DMS79 (cell line): ENCODE results near the gene NXPH3.
A peak's percentile ranks its signal among the peaks of the same experiment; 100 is the strongest.
"Not testable (repeated sequence)": the region's sequence is repeated elsewhere in the genome, so short reads cannot be mapped to it uniquely, and the experiment has no call there.

Experiments
- DNase-seq: peaks from one replicate; lab custom pipeline; 2025; lab: John Stamatoyannopoulos, UW

NXPH3 gene

DNA sequence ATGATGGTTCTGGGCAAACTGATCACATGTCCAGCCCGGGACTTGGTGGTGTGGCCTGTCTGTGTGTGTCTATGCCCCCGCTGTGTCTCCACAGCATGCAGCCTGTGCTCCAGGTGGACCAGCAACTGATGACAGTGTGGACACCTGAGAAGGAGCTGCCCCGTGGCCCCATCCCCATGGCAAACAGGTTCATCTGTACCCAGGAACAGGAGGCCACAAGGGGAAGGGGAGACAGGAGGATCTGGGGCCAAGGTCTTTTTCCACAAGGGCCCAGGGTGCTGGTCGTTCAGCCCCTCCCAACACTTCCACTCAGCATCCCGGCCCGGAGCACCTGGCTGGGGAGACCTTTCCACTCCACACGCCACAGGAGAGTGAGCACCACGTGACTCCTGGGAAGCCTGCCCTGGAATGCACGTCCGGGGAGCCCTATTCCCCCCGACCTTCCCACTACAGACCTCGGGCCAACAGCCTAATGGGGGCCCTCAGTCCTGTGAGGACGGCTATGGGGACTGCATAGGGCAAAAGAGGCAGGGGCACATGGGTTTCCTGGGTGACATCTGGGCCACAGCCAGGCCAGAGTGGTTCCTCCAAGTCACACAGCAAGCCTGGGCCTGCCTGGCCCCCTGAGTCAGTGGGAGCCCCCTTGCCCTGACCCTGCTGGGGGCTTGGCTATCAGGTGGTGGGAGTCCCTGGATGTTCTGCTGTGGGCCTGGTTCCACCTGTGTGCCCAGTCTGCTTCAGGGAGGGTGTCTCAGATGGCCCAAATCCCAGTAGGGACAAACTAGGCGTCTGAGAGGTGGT lies 20.8 kb upstream of the NXPH3 start:
- DNase-seq, result no peak

DNA sequence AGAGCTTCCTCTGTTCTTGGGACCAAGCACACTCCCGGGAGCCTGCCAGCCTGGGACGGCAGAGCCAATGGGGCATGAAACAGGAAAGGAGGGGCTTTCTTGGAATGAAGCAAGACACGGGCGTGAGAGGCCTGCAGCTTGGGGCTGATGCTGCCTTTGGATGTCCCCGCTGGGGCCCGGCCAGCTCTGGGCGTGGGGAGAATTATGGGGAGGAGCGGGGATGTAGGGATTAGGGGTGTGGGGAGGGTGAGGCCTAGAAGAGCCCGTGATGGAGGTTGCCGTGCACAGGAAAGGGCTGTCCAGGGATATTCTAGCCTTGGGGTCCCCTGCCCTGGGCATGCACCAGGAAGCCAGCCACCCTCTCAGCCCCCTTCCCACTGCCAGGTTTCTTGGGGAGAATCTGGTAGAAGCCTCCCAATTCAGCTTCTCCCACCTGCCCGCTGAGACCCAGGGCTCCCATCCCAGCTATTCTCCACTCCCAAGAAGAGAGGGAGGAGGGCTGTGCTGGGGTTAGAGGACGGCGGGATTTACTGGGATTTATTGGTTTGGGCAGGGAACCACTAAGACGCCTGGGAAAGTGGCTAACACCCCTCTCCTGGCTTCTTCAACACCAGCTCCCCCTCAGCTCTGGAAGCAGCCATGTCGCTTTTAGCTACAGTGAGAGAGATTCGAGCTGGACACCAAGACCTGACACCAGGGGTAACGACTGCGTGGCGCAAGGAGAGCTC lies 20.0 kb upstream of the NXPH3 start:
- no peak for DNase-seq

DNA sequence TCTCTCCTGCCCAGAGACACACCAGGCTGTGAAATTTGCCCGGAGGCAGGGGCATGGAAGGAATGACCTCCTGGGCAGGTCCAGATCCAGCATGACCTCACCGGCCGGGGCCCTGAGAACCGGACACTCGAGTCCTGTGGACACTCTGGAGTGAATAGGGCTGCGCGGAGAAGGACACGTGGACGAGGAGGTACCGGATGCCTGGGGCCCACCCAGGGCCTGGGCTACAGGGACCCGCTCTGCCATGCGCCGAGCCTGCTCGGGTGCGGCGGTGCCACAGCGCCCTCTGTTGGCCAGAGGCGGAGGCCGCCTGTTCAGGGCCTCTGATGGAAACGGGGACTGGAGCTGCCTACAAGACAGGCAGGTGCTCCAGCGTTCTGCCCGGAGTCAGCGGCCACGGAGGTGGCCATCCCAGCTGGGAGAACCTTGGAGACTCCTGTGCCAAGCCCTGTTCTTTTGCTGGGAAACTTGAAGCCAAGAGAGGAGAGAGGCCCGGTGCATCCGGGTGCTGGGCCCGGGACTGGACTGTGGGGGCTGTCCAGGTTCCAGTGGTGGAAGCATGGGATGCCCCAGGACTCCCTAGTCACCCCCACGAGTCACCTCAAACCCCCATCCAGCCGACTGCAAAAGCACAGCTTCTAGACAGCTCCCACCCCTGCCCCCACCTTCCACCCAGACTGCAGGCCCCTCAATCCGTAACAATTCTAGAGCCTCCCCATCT lies 19.3 kb upstream of the NXPH3 start:
- no peak for DNase-seq

DNA sequence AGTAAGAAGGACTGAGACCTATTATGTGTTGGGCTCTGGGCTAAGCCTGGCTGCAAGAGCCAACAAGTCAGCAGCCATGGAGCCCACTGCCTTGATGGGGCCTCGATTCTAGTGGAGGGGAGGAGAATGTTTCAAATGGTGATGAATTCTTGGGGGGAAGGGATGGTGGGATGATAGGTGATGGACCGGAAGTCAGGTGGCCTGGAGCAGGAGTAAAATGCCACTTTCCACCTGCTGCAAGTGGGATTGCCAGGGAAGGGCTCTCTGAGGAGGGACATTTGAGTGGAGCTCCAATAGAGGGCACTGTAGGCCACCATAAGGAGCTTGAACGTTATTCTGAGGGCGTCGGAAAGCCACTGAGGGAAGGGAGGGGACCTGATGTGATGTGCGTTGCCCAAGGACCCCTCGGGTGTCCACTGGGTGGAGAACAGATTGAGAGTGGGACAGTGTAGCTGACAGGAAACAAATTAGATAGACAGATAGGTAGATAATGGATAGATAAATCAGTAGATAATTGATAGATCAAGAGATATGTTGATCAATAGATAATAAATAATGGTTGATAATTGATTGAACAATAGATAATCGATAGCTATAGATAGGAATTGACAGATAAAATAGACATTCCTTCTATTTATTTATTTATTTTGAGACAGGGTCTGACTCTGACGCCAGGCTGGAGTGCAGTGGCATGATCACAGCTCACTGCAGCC lies 18.2 kb upstream of the NXPH3 start:
- peak; percentile 26 for DNase-seq

DNA sequence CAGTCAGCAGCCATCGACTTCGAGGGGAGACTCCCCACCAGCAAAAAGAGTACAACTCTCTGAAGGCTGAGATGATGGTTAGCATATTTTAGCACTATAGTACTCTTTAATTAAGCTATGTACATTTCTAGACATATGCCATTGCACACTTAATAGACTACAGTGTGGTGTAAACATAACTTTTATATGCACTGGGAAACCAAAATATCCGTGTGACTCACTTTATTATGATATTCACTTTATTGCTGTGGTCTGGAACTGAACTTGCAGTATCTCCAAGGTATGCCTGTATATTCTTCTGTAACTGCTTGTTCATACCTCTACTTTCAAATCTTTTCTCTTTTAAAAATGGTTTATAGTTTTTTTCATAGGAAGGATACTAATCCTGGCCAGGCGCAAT lies 11.0 kb upstream of the NXPH3 start:
- DNase-seq, result no peak

DNA sequence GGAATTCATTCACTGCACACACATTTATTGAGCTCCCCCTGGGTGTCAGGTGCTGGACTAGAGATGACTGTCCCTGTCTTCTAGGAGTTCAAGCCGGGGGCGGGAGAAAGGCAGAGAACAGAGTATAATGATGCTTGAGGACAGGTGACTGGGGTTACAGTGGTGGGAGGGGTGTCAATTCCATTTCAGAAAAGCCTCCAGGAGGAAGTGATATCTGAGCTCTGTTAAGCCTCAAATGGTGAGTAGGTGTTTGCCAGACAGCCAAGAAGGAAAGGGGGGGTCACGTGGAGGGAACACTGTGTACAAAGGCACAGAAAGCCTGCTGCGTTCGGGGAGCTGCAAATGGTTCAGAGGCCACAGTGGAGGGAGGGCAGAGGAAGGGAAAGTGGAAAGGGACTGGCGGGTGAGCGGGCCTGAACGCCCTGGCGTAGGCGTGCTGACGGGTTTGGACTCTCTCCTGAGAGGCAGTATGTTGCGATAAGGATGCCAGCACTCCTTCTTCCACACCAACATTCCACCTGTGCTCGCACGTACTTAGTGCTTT lies 9.7 kb upstream of the NXPH3 start:
- peak; percentile 63 for DNase-seq

DNA sequence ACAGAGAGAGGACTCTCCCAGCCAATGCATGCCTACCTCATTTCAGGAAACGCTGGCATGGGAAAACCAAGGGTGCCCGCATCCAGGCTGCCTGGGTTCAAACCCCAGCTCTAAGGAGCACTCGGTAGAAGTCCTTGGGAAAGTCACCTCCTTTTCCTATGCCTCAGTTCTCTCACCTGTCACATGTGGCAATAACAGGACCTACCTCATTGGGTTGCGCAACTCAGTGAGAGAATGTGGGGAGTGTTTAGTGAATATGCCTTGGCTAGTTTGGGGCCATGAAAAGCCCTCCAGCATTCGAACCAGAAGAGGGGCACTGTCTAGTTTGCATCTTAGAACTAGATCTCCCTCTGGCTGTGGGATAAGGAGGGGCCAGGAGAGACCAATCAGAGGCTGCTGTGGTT lies 9.0 kb upstream of the NXPH3 start:
- no peak for DNase-seq

DNA sequence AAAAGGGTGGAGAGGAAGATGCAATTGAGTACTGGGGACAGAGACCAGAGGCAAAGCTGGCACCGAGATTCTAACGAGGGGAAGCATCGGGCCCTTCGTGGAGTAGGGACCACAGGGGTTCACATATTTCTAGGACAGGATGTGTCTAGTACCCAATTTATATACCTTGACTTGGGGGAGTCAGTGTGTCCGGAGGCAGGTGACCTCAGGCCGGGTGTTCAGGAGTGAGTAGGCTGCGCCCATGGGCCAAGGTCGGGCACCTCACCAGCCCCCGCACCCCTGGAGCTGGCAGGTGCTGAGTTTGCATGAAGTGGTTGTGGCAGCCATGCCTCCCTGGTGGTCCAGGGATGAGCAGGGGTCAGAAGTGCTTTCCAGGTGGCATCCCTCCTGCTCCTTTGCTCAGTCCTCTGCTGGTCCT lies 8.6 kb upstream of the NXPH3 start:
- no peak for DNase-seq

DNA sequence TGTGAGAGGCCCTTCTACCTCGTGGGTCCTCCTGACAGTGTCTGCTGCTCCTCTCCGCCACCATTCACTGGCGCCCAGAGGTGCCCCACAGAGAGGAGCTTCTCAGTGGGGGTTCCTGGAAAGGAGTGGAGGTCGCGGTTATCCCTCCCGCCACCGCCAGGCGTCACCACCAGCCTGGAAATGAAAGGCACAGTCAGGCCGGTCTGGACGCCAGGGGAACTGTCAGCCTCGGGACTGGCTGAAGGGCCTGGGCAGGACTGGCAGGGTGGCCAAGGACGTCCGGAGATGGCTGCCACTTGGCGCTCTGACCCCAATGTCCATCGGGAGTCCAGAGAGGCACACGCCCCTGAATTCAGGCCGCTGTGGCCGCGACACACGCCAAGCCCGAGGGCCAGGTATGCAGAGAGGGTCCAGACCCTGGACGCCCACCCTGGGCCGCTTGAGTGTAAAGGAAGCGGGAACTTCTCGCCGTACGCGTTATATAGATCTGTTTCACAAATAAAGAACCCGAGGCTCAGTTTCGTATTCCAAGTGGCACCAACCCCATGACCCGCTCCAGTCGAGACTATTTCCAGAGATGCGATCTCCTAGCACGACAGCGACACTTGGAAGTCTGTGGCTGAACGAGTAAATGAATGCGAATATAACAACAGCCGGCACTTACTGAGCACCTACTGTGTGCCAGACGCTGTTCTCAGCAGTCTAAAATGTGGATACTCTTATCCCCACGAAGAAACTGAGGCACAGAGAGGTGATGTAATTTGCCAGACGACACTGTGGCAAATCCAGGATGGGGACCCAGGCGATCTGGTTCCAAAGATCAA lies 7.6 kb upstream of the NXPH3 start:
- peak; percentile 10 for DNase-seq

DNA sequence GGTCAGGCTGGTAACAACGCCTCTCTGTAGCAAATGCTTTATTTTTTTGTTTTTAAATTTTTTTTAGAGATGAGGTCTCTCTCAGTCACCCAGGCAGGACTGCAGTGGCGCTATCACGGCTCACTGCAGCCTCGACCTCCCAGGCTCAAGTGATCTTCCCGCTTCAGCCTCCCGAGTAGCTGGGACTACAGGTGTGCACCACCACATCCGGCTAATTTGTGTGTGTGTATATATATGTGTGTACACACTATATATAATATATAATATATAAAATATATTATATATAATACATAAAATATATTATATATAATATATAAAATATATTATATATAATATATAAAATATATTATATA lies 7.0 kb upstream of the NXPH3 start:
- not testable (repeated sequence) for DNase-seq

DNA sequence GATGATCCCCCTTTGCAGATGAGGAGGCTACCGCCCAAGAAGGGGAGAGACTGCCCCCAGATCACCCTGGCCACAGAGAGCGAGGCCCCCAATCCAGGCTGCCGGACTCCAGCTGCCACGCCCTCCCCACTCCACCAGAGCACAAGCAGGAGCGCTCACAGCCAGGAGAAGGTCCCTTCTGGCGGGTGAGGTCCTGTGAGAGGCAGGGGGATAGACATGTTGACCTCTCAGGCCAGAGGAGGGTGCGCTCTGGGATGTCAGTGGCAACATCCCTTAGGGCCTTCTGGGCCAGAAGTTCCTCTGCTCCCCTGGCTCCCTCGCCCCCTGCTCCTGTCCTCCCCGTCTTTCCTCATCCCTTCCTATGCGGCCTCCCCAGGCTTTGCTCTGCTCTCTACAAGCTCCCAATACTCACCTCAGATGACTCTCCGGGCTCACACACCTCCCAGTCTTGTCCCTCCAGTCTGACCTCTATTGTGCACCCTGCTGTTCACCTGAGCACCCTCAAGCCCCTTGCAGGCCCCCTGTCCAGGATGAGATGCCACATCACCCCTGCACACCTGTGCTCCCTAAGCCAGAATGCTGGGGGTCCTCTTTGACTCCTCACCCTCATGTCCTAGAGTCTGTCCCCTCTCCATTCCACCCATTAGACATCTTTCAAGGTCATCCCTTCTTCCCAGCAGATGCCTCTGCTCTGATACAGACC lies 5.0 kb upstream of the NXPH3 start:
- DNase-seq, result no peak

DNA sequence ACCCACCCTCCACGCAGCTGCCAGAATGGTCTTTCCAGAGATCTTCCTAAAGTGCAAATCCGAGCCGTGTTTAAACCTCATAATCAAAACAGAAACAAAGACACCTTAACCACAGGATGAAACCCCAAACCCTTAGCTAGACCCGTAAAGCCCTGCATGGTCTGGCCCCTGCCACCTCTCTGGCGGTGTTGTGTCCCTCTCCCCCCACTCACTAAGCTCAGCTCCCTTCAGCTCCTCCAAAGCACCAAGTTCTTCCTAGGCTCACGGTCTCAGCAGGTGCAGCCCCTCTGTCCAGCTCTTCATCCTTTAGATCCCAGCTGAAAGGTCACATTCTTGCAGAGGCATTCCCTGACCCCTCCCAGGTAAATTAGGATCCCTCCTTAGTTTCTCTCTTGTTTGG lies 4.4 kb upstream of the NXPH3 start:
- DNase-seq, result no peak

DNA sequence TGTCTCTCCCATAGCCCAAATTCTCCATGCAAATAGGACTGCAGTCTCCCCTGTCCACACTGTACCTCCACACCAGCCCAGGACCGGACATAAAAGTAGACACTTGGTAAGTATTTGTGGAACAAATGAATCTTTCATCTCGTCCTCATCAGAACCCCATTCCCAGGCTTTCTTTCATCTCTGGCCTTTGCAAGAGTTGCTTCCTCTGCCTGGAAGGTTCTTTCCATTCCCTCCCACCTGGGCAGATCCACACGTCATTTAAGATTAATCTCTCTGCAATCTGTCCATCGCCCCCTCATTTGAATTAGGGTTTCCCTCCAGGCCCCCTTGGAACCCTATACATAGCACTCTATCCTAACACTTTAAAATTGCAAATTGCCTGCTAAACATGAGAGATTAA lies 3.9 kb upstream of the NXPH3 start:
- DNase-seq, result no peak

DNA sequence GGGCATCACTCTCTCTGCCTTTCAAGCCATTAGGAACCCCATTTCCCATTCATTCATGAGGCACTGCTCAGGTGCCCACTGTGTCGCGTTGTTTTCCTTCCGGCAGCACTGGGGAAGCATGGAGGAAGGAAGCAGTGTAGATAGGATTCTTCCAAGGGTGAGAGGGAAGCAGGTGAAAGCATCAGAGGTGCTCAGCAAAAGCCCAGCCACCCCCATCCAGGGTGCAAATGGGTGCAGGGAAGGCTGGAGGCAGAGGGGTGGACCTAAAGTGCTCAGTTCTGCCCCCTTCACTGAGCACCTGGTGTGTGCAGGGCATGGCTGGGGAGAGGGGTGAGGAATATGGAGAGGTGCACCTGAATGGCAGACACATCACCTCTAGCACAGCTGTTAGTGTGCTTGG lies 3.4 kb upstream of the NXPH3 start:
- DNase-seq, result no peak

DNA sequence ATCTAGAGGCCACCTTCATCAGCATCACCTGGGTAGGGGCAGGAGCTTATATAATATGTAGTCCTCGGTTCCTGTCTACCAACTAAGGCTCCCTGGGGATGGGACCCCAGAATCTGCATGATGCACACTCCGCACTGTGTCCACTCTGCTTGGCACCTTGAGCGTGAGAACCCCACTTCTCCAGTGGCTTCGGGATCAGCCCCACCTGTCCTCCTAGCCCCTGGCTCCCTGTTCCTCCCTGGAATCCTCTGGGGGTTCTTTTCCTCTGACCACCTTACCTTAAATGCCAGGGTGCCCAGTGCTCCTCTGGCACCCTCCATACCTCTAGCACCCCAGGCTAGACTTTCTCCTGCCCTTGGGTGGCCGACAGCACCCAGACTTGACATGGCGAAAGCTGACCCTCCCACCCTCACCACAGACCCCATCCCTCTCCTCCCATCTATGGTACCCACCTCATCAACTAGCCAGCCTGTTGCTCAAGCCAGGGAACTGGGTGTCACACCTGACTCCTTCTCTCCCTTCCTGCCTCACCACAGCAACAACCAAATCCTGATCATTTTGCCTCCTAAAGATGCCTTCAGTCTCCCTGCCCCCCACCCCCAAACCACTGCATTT lies 2.8 kb upstream of the NXPH3 start:
- DNase-seq, result no peak

DNA sequence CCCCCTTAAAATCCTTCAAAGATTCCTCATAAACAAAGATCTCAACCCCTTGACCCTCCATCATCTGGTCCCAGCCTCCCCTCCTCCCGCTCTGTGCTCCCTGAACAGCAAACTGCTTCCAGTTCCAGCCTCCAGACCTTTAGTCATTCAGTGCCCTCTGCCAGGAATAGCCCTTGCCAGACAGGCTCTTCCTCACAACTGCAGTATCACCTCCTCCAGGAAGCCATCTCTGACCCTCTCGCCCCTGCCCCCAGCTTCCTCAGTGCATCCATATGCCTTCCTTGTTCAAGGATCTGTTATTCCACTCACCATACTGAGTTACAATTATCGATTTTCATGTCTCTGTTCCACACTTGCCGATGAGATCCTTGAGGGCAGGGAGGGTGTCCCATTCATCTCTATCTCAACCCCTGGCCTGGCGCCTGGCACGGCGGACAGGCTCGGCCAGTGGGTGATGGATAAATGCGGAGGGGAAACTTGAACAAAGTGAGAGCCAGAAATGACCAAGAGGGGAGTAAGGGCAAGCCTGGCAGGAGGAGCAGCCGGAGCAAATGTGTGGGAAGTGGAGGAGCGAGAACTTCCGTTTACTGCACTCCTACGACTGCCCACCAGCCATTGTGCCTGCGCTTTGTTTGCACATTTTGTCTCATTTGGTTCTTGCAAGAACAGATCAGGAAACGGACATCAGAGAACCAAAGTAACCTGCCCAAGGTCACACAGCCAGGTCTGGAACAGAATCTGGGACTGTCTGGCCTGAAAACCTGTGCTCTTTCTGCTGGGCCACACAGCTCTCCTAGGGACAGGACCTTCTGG lies 2.0 kb upstream of the NXPH3 start:
- DNase-seq, result no peak

DNA sequence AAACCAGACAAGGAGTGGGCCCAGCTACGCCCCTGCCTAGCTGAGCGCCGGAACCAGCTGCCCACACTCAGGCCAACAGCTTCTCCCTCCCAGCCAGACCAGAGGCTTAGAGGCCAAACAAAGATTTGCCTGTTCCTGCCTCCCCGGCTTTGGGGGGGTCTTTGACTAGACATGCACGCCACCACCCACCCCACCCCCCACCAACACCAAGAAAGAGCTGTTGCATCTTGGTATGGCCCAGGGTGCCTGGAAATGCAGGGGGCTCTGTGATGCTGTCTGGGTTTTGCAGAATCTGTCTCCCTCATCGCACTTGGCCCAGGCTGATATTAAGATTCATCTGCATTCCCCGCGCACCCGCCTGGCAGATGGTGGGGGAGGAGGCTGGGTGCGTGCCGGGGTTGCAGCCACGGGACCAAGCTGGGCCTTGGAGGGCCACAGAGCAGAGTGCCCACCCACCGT lies 1.3 kb upstream of the NXPH3 start:
- no peak for DNase-seq

DNA sequence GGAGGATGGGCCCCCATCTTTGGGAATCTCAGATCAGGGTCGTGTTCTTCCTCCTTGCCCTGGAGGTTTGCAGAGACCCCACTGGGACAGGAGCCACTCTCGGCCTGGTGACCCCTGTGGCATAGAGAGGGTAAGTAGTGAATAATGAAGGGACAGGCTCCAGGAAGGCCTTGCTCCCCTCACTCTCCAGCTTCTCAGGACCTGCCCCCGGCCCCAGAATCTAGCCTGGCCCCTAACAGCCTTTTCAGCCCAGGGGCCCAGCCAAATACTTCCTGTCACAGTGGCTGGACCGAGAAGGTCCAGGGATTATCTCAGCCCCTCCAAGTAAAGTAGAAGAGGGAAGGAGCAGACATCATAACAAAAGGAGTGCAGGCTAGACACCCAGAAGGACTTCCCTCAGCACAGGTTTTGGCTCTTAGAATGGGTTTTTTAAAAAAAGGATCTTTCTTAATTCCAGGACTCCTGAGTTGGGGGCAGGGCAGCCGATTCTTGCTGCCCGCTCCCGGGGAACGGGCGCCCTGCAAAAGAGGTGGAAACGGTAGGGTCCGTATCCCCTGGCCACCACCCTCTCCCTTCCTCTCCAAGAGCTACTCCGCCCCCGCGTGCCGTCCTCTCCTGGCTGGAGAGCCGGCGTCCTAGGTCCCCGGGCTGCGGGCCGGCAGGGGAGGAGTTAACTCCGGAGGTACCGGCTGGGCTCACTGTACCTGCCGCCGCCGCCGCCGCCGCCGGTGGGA lies 559 bp upstream of the NXPH3 start:
- no peak for DNase-seq
